ENCODE data around the gene RPSA.

- no peak for TF ChIP-seq CTCF (IDR thresholded peaks at IDR 0.05; ENCODE audit: low read depth, low read length)
- TF ChIP-seq POLR2A (IDR thresholded peaks at IDR 0.05; ENCODE audit: extremely low read depth, insufficient read length): no peak
These were observed 724 bp downstream of the RPSA start for GRCh38 chr3:39407259-39407629.

All from NB4 (cell line).